NCI-H2029 (cell line): ENCODE results near the gene IFI30.

Experiments used
- DNase-seq: peaks from one replicate; lab custom pipeline; 2025; lab: John Stamatoyannopoulos, UW

IFI30 gene

GRCh38 chr19:18171605-18172327, 1.8 kb upstream of the IFI30 start:
- DNase-seq = no peak

- DNase-seq = no peak
Observed at GRCh38 chr19:18172331-18173053, 1.1 kb upstream of the IFI30 start.

GRCh38 chr19:18173054-18173571, 500 bp upstream of the IFI30 start:
- no peak for DNase-seq

GRCh38 chr19:18174983-18175382, 1.4 kb downstream of the IFI30 start:
- DNase-seq = no peak

GRCh38 chr19:18176367-18177310, 3.0 kb downstream of the IFI30 start:
- no peak for DNase-seq

- DNase-seq = no peak
Observed at GRCh38 chr19:18179957-18180356, 6.3 kb downstream of the IFI30 start.

- DNase-seq = no peak
Observed at GRCh38 chr19:18183529-18183928, 9.9 kb downstream of the IFI30 start.

GRCh38 chr19:18185538-18185937, 11.9 kb downstream of the IFI30 start:
- DNase-seq = no peak

GRCh38 chr19:18190278-18190677, 16.7 kb downstream of the IFI30 start:
- DNase-seq = no peak

GRCh38 chr19:18191640-18192062, 18.0 kb downstream of the IFI30 start:
- no peak for DNase-seq

GRCh38 chr19:18192673-18193387, 19.2 kb downstream of the IFI30 start, which contains the start of gene MPV17L2:
Gene MPV17L2, plus strand, starts transcription at chr19:18193218. Its CDS starts 64 bp downstream, at chr19:18193282.
- peak; percentile 99 for DNase-seq

GRCh38 chr19:18193388-18194180, 20.0 kb downstream of the IFI30 start:
- no peak for DNase-seq

GRCh38 chr19:18194181-18194530, 20.5 kb downstream of the IFI30 start:
- no peak for DNase-seq

- no peak for DNase-seq
Observed at GRCh38 chr19:18194554-18195238, 21.1 kb downstream of the IFI30 start.

GRCh38 chr19:18196511-18196845, 22.9 kb downstream of the IFI30 start:
- no peak for DNase-seq

GRCh38 chr19:18197306-18197705, 23.7 kb downstream of the IFI30 start:
- no peak for DNase-seq

GRCh38 chr19:18197941-18198340, 24.3 kb downstream of the IFI30 start:
- DNase-seq = no peak

GRCh38 chr19:18198374-18198773, 24.8 kb downstream of the IFI30 start:
- DNase-seq = no peak

GRCh38 chr19:18202397-18202777, 28.8 kb downstream of the IFI30 start:
- no peak for DNase-seq

- no peak for DNase-seq
Observed at GRCh38 chr19:18202778-18203407, 29.3 kb downstream of the IFI30 start.
